Nucleus accumbens (tissue), 56 donors: ENCODE results near the gene IQGAP2.
"Not testable (repeated sequence)": the region's sequence is repeated elsewhere in the genome, so short reads cannot be mapped to it uniquely, and the experiment has no call there.

ENCODE experiments used
- DNase-seq, 56 donors: peaks; one replicate each; lab custom pipeline; 2025; lab: John Stamatoyannopoulos, UW

IQGAP2 gene

GRCh38 chr5:76413746-76414145, 10.7 kb downstream of the IQGAP2 start:
- DNase-seq = no peak

GRCh38 chr5:76414788-76415187, 11.7 kb downstream of the IQGAP2 start:
- DNase-seq = no peak

- DNase-seq = no peak
Measured at GRCh38 chr5:76415855-76416254, 12.8 kb downstream of the IQGAP2 start.

- DNase-seq = no peak
Measured at GRCh38 chr5:76419597-76420298, 16.7 kb downstream of the IQGAP2 start.

GRCh38 chr5:76422227-76422626, 19.1 kb downstream of the IQGAP2 start:
- DNase-seq = no peak

GRCh38 chr5:76422742-76423141, 19.7 kb downstream of the IQGAP2 start:
- no peak for DNase-seq

- no peak for DNase-seq
Measured at GRCh38 chr5:76425146-76425545, 22.1 kb downstream of the IQGAP2 start.

- no peak for DNase-seq
Measured at GRCh38 chr5:76425928-76426804, 23.1 kb downstream of the IQGAP2 start.

GRCh38 chr5:76427206-76428140, 24.4 kb downstream of the IQGAP2 start:
- DNase-seq = peak in 12 of 56 donors; percentile 2 to 32 (median 14)

- DNase-seq = not testable (repeated sequence)
Measured at GRCh38 chr5:76428550-76428949, 25.5 kb downstream of the IQGAP2 start.

GRCh38 chr5:76433261-76433660, 30.2 kb downstream of the IQGAP2 start:
- no peak for DNase-seq

- DNase-seq = not testable (repeated sequence)
Measured at GRCh38 chr5:76437507-76437906, 34.4 kb downstream of the IQGAP2 start.

- no peak for DNase-seq
Measured at GRCh38 chr5:76438025-76438424, 34.9 kb downstream of the IQGAP2 start.

- DNase-seq = no peak
Measured at GRCh38 chr5:76439201-76439600, 36.1 kb downstream of the IQGAP2 start.

- no peak for DNase-seq
Measured at GRCh38 chr5:76439929-76440328, 36.8 kb downstream of the IQGAP2 start.

GRCh38 chr5:76441101-76441500, 38.0 kb downstream of the IQGAP2 start:
- DNase-seq = no peak

GRCh38 chr5:76441890-76442673, 39.0 kb downstream of the IQGAP2 start:
- no peak for DNase-seq

- peak in 1 of 56 donors; percentile 3 for DNase-seq
Measured at GRCh38 chr5:76443066-76443800, 40.1 kb downstream of the IQGAP2 start.

- DNase-seq = no peak
Measured at GRCh38 chr5:76445063-76445462, 42.0 kb downstream of the IQGAP2 start.
